Endothelial cell of coronary artery (primary cell): ENCODE results near the gene DHRS11. TPM values are rescaled to one million over a fixed set of nuclear protein-coding genes. Genes with fewer than 3 reads are reported as not detected.

Source experiments
- total RNA-seq: library from RNA; depleted of rRNA; stranded (reverse); fragments of >200 nt; gene quantifications from 2 replicates; pipeline ENCODE4 v1.2.3, GENCODE V29; 2014

Gene DHRS11, protein sequence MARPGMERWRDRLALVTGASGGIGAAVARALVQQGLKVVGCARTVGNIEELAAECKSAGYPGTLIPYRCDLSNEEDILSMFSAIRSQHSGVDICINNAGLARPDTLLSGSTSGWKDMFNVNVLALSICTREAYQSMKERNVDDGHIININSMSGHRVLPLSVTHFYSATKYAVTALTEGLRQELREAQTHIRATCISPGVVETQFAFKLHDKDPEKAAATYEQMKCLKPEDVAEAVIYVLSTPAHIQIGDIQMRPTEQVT
- 5.9 and 6.4 TPM in 2 replicates for total RNA-seq

DNA sequence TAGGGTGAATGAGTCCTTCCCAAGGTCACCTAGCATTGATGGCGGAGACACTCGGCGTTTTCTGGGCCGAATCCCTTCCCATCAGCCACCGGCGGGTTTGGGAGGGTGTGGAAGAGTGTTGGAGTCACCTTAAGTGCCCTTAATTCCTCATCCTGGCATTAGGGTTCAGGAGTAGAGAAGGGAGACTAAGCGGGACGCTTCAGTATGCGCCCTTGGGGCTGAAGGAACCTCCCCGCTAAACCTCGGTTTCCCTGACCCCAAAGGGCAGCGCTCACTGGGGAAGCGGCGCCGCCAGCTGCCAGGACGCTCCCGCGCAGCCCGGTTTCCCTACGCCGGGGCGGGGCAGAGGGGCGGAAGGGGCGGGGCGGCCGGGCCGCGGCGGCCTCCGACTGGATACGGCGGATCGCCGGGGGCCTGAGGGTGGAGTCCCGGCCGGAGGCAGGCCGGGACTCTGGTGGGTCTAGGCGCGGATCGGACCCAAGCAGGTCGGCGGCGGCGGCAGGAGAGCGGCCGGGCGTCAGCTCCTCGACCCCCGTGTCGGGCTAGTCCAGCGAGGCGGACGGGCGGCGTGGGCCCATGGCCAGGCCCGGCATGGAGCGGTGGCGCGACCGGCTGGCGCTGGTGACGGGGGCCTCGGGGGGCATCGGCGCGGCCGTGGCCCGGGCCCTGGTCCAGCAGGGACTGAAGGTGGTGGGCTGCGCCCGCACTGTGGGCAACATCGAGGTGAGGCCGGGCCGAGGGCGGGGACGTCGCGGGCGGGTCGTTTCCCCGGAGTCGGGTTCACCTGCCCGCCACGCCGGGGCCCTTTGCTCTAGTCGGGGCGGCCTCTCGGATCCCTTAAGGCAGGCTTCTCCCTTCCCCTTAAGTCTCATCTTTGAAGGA lies at the start of gene DHRS11:
DHRS11 (plus strand) TSS at position 446 of the 882 bp plus-strand sequence; CDS start at position 577, 131 bp downstream.

GRCh38 chr17:36544307-36545076 lies 47.2 kb upstream of the DHRS11 start, which contains the start of gene GGNBP2:
GGNBP2 (plus strand) TSS chr17:36544919; CDS start chr17:36545725, 806 bp downstream.

GRCh38 chr17:36601303-36602029 lies 9.8 kb downstream of the DHRS11 start, which contains the start of gene MRM1:
MRM1 (plus strand) TSS chr17:36601583; CDS start chr17:36601811, 228 bp downstream.

Other genes starting within 250 kb of the DHRS11 start
- gene TBC1D3H, start 203.4 kb upstream of the DHRS11 start, total RNA-seq = not detected in 2 replicates
- gene ZNHIT3, start 105.2 kb upstream of the DHRS11 start, total RNA-seq = 24.7 and 30.9 TPM in 2 replicates
- 47.5 and 58.3 TPM in 2 replicates for gene MYO19, start 57.0 kb upstream of the DHRS11 start, total RNA-seq
- gene PIGW, start 56.9 kb upstream of the DHRS11 start, total RNA-seq = 4.6 and 7.3 TPM in 2 replicates
- 50.6 and 71.7 TPM in 2 replicates for gene GGNBP2, start 47.0 kb upstream of the DHRS11 start, total RNA-seq
- 2.9 and 4.0 TPM in 2 replicates for gene MRM1, start 9.7 kb downstream of the DHRS11 start, total RNA-seq